ENCODE measurements around the gene ACTN1. TPM values are rescaled to one million over a fixed set of nuclear protein-coding genes. Genes with fewer than 3 reads are reported as not detected.

ACTN1 gene
- total and polyA plus RNA-seq, 10 of the 15 experiments (the other 5 are each of a cell fraction or from before 2014, with no cell fraction given), result 0.14 to 39.4 (median 2.6) TPM

- ChIA-PET CTCF (interaction anchor here (1.1 to 1.4 kb wide), 2 partner anchors 31 to 146 kb away, joined by 3 read pairs; no protein-coding TSS in a partner anchor), RAD21 (ENCODE audit: unreplicated experiment) (interaction anchor here (1.5 kb wide), 1 partner anchor 34 kb away, joined by 5 read pairs; no protein-coding TSS in a partner anchor), SMC1A (ENCODE audit: uncharacterized antibody, unreplicated experiment) (no interaction called here), POLR2A (no interaction called here)
- Histone ChIP-seq H4K20me1 (ENCODE audit: control insufficient read depth, insufficient read depth) (no peaks in the 10 kb centered on the region), H2AFZ (ENCODE audit: control insufficient read depth, low read depth, low read length) (no peak overlapping the region), H3K4me3 (no peak overlapping the region), H3K27ac (ENCODE audit: control insufficient read depth, insufficient read depth) (no peak overlapping the region), H3K27me3 (replicated peaks in 1 of 2; ENCODE audit: control insufficient read depth in 2 of 2, insufficient read depth in 2 of 2, low read length in 1 of 2) (0 out of 4 replicates have a peak, but pooled peaks cover 0 to 4% of the 10 kb centered on the region in 2 experiments), H3K4me1 (ENCODE audit: control insufficient read depth, insufficient read depth, low read length) (peaks cover 8% of the 10 kb centered on the region; the same call in 1 of the 2 replicates), H3K36me3 (ENCODE audit: control insufficient read depth in 2 of 2, insufficient read depth in 2 of 2, low read length in 1 of 2) (no peaks in the 10 kb centered on the region), H3K79me2 (ENCODE audit: control insufficient read depth, insufficient read depth, low read length) (no peaks in the 10 kb centered on the region), H3K9me3 (replicated peaks; ENCODE audit: control insufficient read depth, insufficient read depth, low read length) (no peaks in the 10 kb centered on the region), H3K4me2 (ENCODE audit: control insufficient read depth, insufficient read depth) (no peak overlapping the region), H3K9ac (ENCODE audit: control insufficient read depth, insufficient read depth, low read length) (no peak overlapping the region)
- WGBS (ENCODE audit: insufficient coverage, insufficient replicate concordance, low lambda C conversion rate, missing lambda C conversion rate), result 38% methylated on average over 6 of the region's 6 CpGs
- intact Hi-C loops (cut with micrococcal nuclease; ENCODE audit: unreplicated experiment), result no loop called here
- DNase-seq (ENCODE audit: low read depth, low spot score) (no peak), ATAC-seq (no peak), FAIRE-seq (no peak)
- TF ChIP-seq JUND (IDR thresholded peaks at IDR 0.05; ENCODE audit: low read depth, low read length), result no peak
- no peak for TF ChIP-seq RCOR1 (conservative IDR thresholded peaks at IDR 0.05; ENCODE audit: low read depth, low read length)
- no peak for TF ChIP-seq HCFC1 (IDR thresholded peaks at IDR 0.05; ENCODE audit: low read length)
- no TSS peak for BruUV-seq (replicated peaks)
- in situ Hi-C loops (cut with MboI), result no loop called here
Measured at GRCh38 chr14:68944162-68944561, 34.9 kb downstream of the ACTN1 start.

- in situ Hi-C loops (cut with MboI), result no loop called here
- H3K9ac ChIP-seq (ENCODE audit: control insufficient read depth, insufficient read depth, low read length), result no peak overlapping the region
- ChIA-PET POLR2A (no interaction called here), CTCF (interaction anchor here (0.9 to 1.1 kb wide), 2 partner anchors 147 kb away, joined by 3 read pairs; no protein-coding TSS in a partner anchor), RAD21 (ENCODE audit: unreplicated experiment) (no interaction called here), SMC1A (ENCODE audit: uncharacterized antibody, unreplicated experiment) (no interaction called here)
- no peak overlapping the region for H3K27ac ChIP-seq (ENCODE audit: control insufficient read depth, insufficient read depth)
- 0 out of 4 replicates have a peak, but pooled peaks cover 0 to 4% of the 10 kb centered on the region in 2 experiments for H3K27me3 ChIP-seq (replicated peaks in 1 of 2; ENCODE audit: control insufficient read depth in 2 of 2, insufficient read depth in 2 of 2, low read length in 1 of 2)
- H3K9me3 ChIP-seq (replicated peaks; ENCODE audit: control insufficient read depth, insufficient read depth, low read length), result no peaks in the 10 kb centered on the region
- no peak overlapping the region for H2AFZ ChIP-seq (ENCODE audit: control insufficient read depth, low read depth, low read length)
- 30% methylated on average over 10 of the region's 10 CpGs for WGBS (ENCODE audit: insufficient coverage, insufficient replicate concordance, low lambda C conversion rate, missing lambda C conversion rate)
- FAIRE-seq, result no peak
- H3K36me3 ChIP-seq (ENCODE audit: control insufficient read depth in 2 of 2, insufficient read depth in 2 of 2, low read length in 1 of 2), result no peaks in the 10 kb centered on the region
- H3K4me2 ChIP-seq (ENCODE audit: control insufficient read depth, insufficient read depth), result no peak overlapping the region
- no peak overlapping the region for H3K4me3 ChIP-seq
- ATAC-seq, result no peak
- no TSS peak for BruUV-seq (replicated peaks)
- intact Hi-C loops (cut with micrococcal nuclease; ENCODE audit: unreplicated experiment), result no loop called here
- no peaks in the 10 kb centered on the region; the same call in 1 of the 2 replicates for H4K20me1 ChIP-seq (ENCODE audit: control insufficient read depth, insufficient read depth)
- peaks cover 8% of the 10 kb centered on the region; the same call in 1 of the 2 replicates for H3K4me1 ChIP-seq (ENCODE audit: control insufficient read depth, insufficient read depth, low read length)
- no peak for DNase-seq (ENCODE audit: low read depth, low spot score)
- no peaks in the 10 kb centered on the region for H3K79me2 ChIP-seq (ENCODE audit: control insufficient read depth, insufficient read depth, low read length)
- TF ChIP-seq ESRRA (IDR thresholded peaks at IDR 0.05; ENCODE audit: low read length), result no peak
- TF ChIP-seq SMC3 (IDR thresholded peaks at IDR 0.05; ENCODE audit: borderline replicate concordance, low read length), result no peak
- TF ChIP-seq EGR1 (IDR thresholded peaks at IDR 0.05; ENCODE audit: borderline replicate concordance in 1 of 2, low read depth in 2 of 2, low read length in 2 of 2), result no peak
- TF ChIP-seq SIX5 (IDR thresholded peaks at IDR 0.05; ENCODE audit: low read depth, low read length, severe bottlenecking), result no peak
- no peak for TF ChIP-seq IKZF2 (IDR thresholded peaks at IDR 0.05)
- no peak for TF ChIP-seq SRF (IDR thresholded peaks at IDR 0.05; ENCODE audit: low read depth in 2 of 2, low read length in 2 of 2)
- no peak for TF ChIP-seq EP300 (IDR thresholded peaks at IDR 0.05; ENCODE audit: borderline replicate concordance in 1 of 2, control insufficient read depth in 1 of 2, low read depth in 2 of 2, low read length in 2 of 2)
- TF ChIP-seq HDAC6 (IDR thresholded peaks at IDR 0.05; ENCODE audit: unreplicated experiment), result no peak
- TF ChIP-seq ATF7 (IDR thresholded peaks at IDR 0.05; ENCODE audit: low read depth), result no peak
- no peak for TF ChIP-seq BCLAF1 (IDR thresholded peaks at IDR 0.05)
- no peak for TF ChIP-seq IRF3 (IDR thresholded peaks at IDR 0.05)
Measured at GRCh38 chr14:68943107-68943506, 36.0 kb downstream of the ACTN1 start.

Data from GM12878 (cell line).